ENCODE measurements around the gene BRD9. TPM values are rescaled to one million over a fixed set of nuclear protein-coding genes. Genes with fewer than 3 reads are reported as not detected.

BRD9 gene
- total RNA-seq, 1 donor from 2014 or later = 33.8 TPM

- Histone ChIP-seq H3K27me3 (peaks cover 19% of the 10 kb centered on the region), H3K36me3 (no peaks in the 10 kb centered on the region), H3K4me3 (peak overlapping the region; percentile 39), H3K27ac (peak overlapping the region; percentile 51), H3K9me3 (no peaks in the 10 kb centered on the region), H3K4me1 (peaks cover 13% of the 10 kb centered on the region)
- ATAC-seq (peak; percentile 81), DNase-seq (no peak)
- intact Hi-C loops (cut with DNase I) = loop anchor here (10.0 kb wide), 1 partner anchor 248 kb away; no protein-coding TSS in a partner anchor
- peak; percentile 42 for TF ChIP-seq CTCF (IDR thresholded peaks at IDR 0.05)
Measured at GRCh38 chr5:926417-927171, 34.0 kb upstream of the BRD9 start.

GRCh38 chr5:923281-923873 lies 30.8 kb upstream of the BRD9 start:
- ATAC-seq = peak; percentile 92

GRCh38 chr5:922436-923280 lies 30.1 kb upstream of the BRD9 start:
- no peak overlapping the region for H3K27ac ChIP-seq
- no peaks in the 10 kb centered on the region for H3K9me3 ChIP-seq
- no peak overlapping the region for H3K4me3 ChIP-seq
- H3K27me3 ChIP-seq = peaks cover 19% of the 10 kb centered on the region
- ATAC-seq = peak; percentile 3
- intact Hi-C loops (cut with DNase I) = loop anchor here (10.0 kb wide), 1 partner anchor 252 kb away; no protein-coding TSS in a partner anchor
- no peak for TF ChIP-seq CTCF (IDR thresholded peaks at IDR 0.05)
- no peaks in the 10 kb centered on the region for H3K36me3 ChIP-seq
- no peak for DNase-seq
- H3K4me1 ChIP-seq = peaks cover 13% of the 10 kb centered on the region

More at GRCh38 chr5:923281-923873, 30.8 kb upstream of the BRD9 start:
- no peak overlapping the region for H3K4me3 ChIP-seq
- peak; percentile 87 for TF ChIP-seq CTCF (IDR thresholded peaks at IDR 0.05)
- peaks cover 19% of the 10 kb centered on the region for H3K27me3 ChIP-seq
- DNase-seq = peak; percentile 89
- no peak overlapping the region for H3K27ac ChIP-seq
- H3K4me1 ChIP-seq = peaks cover 13% of the 10 kb centered on the region
- intact Hi-C loops (cut with DNase I) = loop anchor here (10.0 kb wide), 1 partner anchor 251 kb away; no protein-coding TSS in a partner anchor
- no peaks in the 10 kb centered on the region for H3K36me3 ChIP-seq
- H3K9me3 ChIP-seq = no peaks in the 10 kb centered on the region

GRCh38 chr5:921456-922435 lies 29.1 kb upstream of the BRD9 start:
- peaks cover 9% of the 10 kb centered on the region for H3K4me1 ChIP-seq
- no peaks in the 10 kb centered on the region for H3K9me3 ChIP-seq
- intact Hi-C loops (cut with DNase I) = loop anchor here (10.0 kb wide), 1 partner anchor 253 kb away; no protein-coding TSS in a partner anchor
- no peaks in the 10 kb centered on the region for H3K36me3 ChIP-seq
- ATAC-seq = no peak
- no peak overlapping the region for H3K4me3 ChIP-seq
- H3K27me3 ChIP-seq = peaks cover 16% of the 10 kb centered on the region
- TF ChIP-seq CTCF (IDR thresholded peaks at IDR 0.05) = no peak
- no peak for DNase-seq
- H3K27ac ChIP-seq = no peak overlapping the region

Data from upper lobe of right lung (tissue), 1 donor.